WI38 (cell line): ENCODE data around the gene FBXW7.

ENCODE experiments used
- H3K4me3 ChIP-seq: 2 replicates; pipeline ENCODE4 v1.5.1; 2011; ENCODE audit warnings: low read depth, mild to moderate bottlenecking, control low read depth, low read length
- CTCF ChIP-seq: IDR thresholded peaks from 2 replicates; pipeline ENCODE4 v1.5.1; 2012; ENCODE audit warnings: low read depth, mild to moderate bottlenecking, control low read depth, low read length

The FBXW7 gene

GRCh38 chr4:152310257-152310656, 225.6 kb downstream of the FBXW7 start:
- no peak for TF ChIP-seq CTCF
- no peak overlapping the region for H3K4me3 ChIP-seq

- TF ChIP-seq CTCF: no peak
Measured at GRCh38 chr4:152309418-152309817, 226.5 kb downstream of the FBXW7 start.

GRCh38 chr4:152308951-152309350, 226.9 kb downstream of the FBXW7 start:
- TF ChIP-seq CTCF: no peak
- no peak overlapping the region for H3K4me3 ChIP-seq

More at GRCh38 chr4:152309418-152309817, 226.5 kb downstream of the FBXW7 start:
- no peak overlapping the region for H3K4me3 ChIP-seq

GRCh38 chr4:152307669-152308068, 228.2 kb downstream of the FBXW7 start:
- H3K4me3 ChIP-seq: no peak overlapping the region
- no peak for TF ChIP-seq CTCF

GRCh38 chr4:152306541-152306940, 229.4 kb downstream of the FBXW7 start:
- TF ChIP-seq CTCF: no peak

GRCh38 chr4:152304220-152304619, 231.7 kb downstream of the FBXW7 start:
- no peak overlapping the region for H3K4me3 ChIP-seq
- TF ChIP-seq CTCF: no peak

More at GRCh38 chr4:152306541-152306940, 229.4 kb downstream of the FBXW7 start:
- H3K4me3 ChIP-seq: no peak overlapping the region

GRCh38 chr4:152301381-152301780, 234.5 kb downstream of the FBXW7 start:
- no peak for TF ChIP-seq CTCF
- no peak overlapping the region for H3K4me3 ChIP-seq
